Mesenchymal stem cell (in vitro differentiated cells and primary cell): Measurements from ENCODE around the gene RBKS.

Experiments used
- DNase-seq: peaks from one replicate; pipeline ENCODE4 v3.0.0-alpha.2; 2013
- H2AFZ ChIP-seq: one replicate; pipeline ENCODE4 v1.6.1; 2013; ENCODE audit warnings: low read depth, mild to moderate bottlenecking, control low read depth, inconsistent platforms, low read length, moderate library complexity
- H2AK5ac ChIP-seq: 2 replicates; pipeline ENCODE4 v1.6.1; 2013; ENCODE audit warnings: low read length, moderate library complexity, mild to moderate bottlenecking, inconsistent platforms; ENCODE audit not compliant: severe bottlenecking
- H2BK120ac ChIP-seq: one replicate; pipeline ENCODE4 v1.6.1; 2013; ENCODE audit warnings: low read depth, mild to moderate bottlenecking, inconsistent platforms, low read length, moderate library complexity
- H2BK12ac ChIP-seq, 2 experiments: one replicate each; pipeline ENCODE4 v1.6.1; 2013; ENCODE audit warnings: inconsistent platforms in 2 of 2, low read length in 2 of 2, mild to moderate bottlenecking in 2 of 2, moderate library complexity in 2 of 2, control low read depth in 1 of 2
- H2BK15ac ChIP-seq: one replicate; pipeline ENCODE4 v1.6.1; 2013; ENCODE audit warnings: mild to moderate bottlenecking, low read depth, inconsistent platforms; ENCODE audit not compliant: poor library complexity, severe bottlenecking
- H2BK5ac ChIP-seq: 2 replicates; pipeline ENCODE4 v1.6.1; 2013; ENCODE audit warnings: low read depth, mild to moderate bottlenecking, low read length, control low read depth, inconsistent platforms; ENCODE audit not compliant: poor library complexity, severe bottlenecking
- H3K14ac ChIP-seq, 2 experiments: one replicate each; pipeline ENCODE4 v1.6.1; 2013; ENCODE audit warnings: inconsistent platforms in 2 of 2, low read length in 2 of 2, control low read depth in 1 of 2, mild to moderate bottlenecking in 1 of 2, moderate library complexity in 1 of 2
- H3K18ac ChIP-seq, 2 experiments: one replicate each; pipeline ENCODE4 v1.6.1; 2013; ENCODE audit warnings: inconsistent platforms in 2 of 2, low read length in 2 of 2, control low read depth in 1 of 2, low read depth in 1 of 2, mild to moderate bottlenecking in 1 of 2
- H3K23ac ChIP-seq, 2 experiments: one replicate each; pipeline ENCODE4 v1.6.1; 2013; ENCODE audit warnings: inconsistent platforms in 2 of 2, low read length in 2 of 2, mild to moderate bottlenecking in 2 of 2, moderate library complexity in 2 of 2, control low read depth in 1 of 2
- H3K27ac ChIP-seq: 2 replicates; pipeline ENCODE4 v1.5.1; 2013; ENCODE audit warnings: mild to moderate bottlenecking, moderate library complexity, low read length, control low read depth, inconsistent platforms; ENCODE audit not compliant: poor library complexity, severe bottlenecking
- H3K27me3 ChIP-seq, 2 experiments: 2 replicates each; pipeline versions ENCODE4 v1.6.1 to v1.7.0; 2013; ENCODE audit warnings: low read length in 2 of 2, mild to moderate bottlenecking in 2 of 2, moderate library complexity in 2 of 2, control low read depth in 1 of 2, inconsistent platforms in 1 of 2; ENCODE audit not compliant: control insufficient read depth in 1 of 2, insufficient read depth in 1 of 2
- H3K36me3 ChIP-seq, 2 experiments: 2 replicates each; pipeline versions ENCODE4 v1.6.1 to v1.7.0; 2013; ENCODE audit warnings: low read length in 2 of 2, control low read depth in 1 of 2, inconsistent platforms in 1 of 2, low read depth in 1 of 2, mild to moderate bottlenecking in 1 of 2; ENCODE audit not compliant: insufficient read depth in 2 of 2, control insufficient read depth in 1 of 2
- H3K4ac ChIP-seq, 2 experiments: one replicate each; pipeline ENCODE4 v1.6.1; 2013; ENCODE audit warnings: inconsistent platforms in 2 of 2, low read length in 2 of 2, mild to moderate bottlenecking in 2 of 2, moderate library complexity in 2 of 2, control low read depth in 1 of 2, low read depth in 1 of 2
- H3K4me1 ChIP-seq: 2 replicates; pipeline ENCODE4 v1.6.1; 2013; ENCODE audit warnings: low read depth, low read length, control low read depth; ENCODE audit not compliant: control insufficient read depth, insufficient read depth
- H3K4me2 ChIP-seq: 2 replicates; pipeline ENCODE4 v1.6.1; 2013; ENCODE audit warnings: low read length, mild to moderate bottlenecking, inconsistent platforms; ENCODE audit not compliant: poor library complexity, severe bottlenecking
- H3K4me3 ChIP-seq, 2 experiments: 2 replicates each; pipeline versions ENCODE4 v1.5.1 to v1.7.0; 2013; ENCODE audit warnings: low read length in 2 of 2, mild to moderate bottlenecking in 2 of 2, control low read depth in 1 of 2, low read depth in 1 of 2; ENCODE audit not compliant: insufficient read depth in 1 of 2
- H3K79me1 ChIP-seq: replicated peaks from 2 replicates; pipeline ENCODE4 v1.6.1; 2013; ENCODE audit warnings: mild to moderate bottlenecking, control low read depth, low read length, inconsistent platforms; ENCODE audit not compliant: poor library complexity, severe bottlenecking
- H3K9ac ChIP-seq: 2 replicates; pipeline ENCODE4 v1.7.0; 2013; ENCODE audit warnings: mild to moderate bottlenecking, low read length, moderate library complexity
- H3K9me3 ChIP-seq: 2 replicates; pipeline ENCODE4 v1.7.0; 2013; ENCODE audit warnings: mild to moderate bottlenecking, low read length; ENCODE audit not compliant: control insufficient read depth
- H4K8ac ChIP-seq: one replicate; pipeline ENCODE4 v1.6.1; 2013; ENCODE audit warnings: inconsistent platforms, mild to moderate bottlenecking, low read length, moderate library complexity
- H4K91ac ChIP-seq: one replicate; pipeline ENCODE4 v1.6.1; 2013; ENCODE audit warnings: mild to moderate bottlenecking, low read length, inconsistent platforms
- WGBS: methylation state at CpG from one replicate; pipeline ENCODE4 v1.1.7; 2013; ENCODE audit warnings: mixed read lengths; 5-methylcytosine and 5-hydroxymethylcytosine counted together

RBKS gene

GRCh38 chr2:27824401-27824800 is 65.8 kb downstream of the RBKS start:
- H4K8ac ChIP-seq: no peak overlapping the region
- no peak overlapping the region for H3K23ac ChIP-seq
- H3K14ac ChIP-seq: no peak overlapping the region
- H2BK120ac ChIP-seq: no peak overlapping the region
- H3K4ac ChIP-seq: no peak overlapping the region
- H3K27ac ChIP-seq: no peak overlapping the region
- no peaks in the 10 kb centered on the region for H3K79me1 ChIP-seq
- no peak overlapping the region for H4K91ac ChIP-seq
- peaks cover 10% of the 10 kb centered on the region for H3K9me3 ChIP-seq
- no peak overlapping the region for H3K4me2 ChIP-seq
- no peak overlapping the region for H2BK5ac ChIP-seq
- H3K9ac ChIP-seq: no peak overlapping the region
- no peaks in the 10 kb centered on the region for H3K36me3 ChIP-seq
- no peak overlapping the region for H2BK15ac ChIP-seq
- no peak overlapping the region for H2BK12ac ChIP-seq
- no peak for DNase-seq
- peaks cover 2% of the 10 kb centered on the region for H3K4me1 ChIP-seq
- no peak overlapping the region for H3K18ac ChIP-seq
- WGBS: no CpG with 5 or more reads among the region's 1 CpG
- H3K4me3 ChIP-seq: no peak overlapping the region
- no peak overlapping the region for H2AFZ ChIP-seq
- no peaks in the 10 kb centered on the region for H3K27me3 ChIP-seq
- no peak overlapping the region for H2AK5ac ChIP-seq

DNA sequence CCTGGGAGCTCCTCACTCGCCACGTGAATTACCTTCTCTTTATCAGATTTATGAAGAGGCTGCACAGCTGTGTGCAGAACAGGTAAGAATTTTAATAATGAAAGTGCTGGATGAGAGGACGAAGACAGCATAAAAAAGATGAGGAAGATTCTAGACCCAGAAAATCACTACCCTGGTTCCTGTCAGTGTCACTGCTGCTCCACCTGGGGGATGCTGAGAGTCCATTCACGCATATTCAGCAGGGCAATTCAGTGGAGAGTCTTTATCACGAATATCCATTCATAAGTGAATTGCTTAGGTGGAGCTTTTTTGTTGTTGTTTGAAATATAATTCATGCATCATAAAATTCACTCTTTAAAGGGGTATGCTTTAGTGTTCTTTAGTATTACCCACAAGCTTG is 66.6 kb downstream of the RBKS start:
- Histone ChIP-seq H3K4ac (no peak overlapping the region), H3K4me1 (peaks cover 2% of the 10 kb centered on the region), H3K9ac (no peak overlapping the region), H4K8ac (no peak overlapping the region), H3K27me3 (no peaks in the 10 kb centered on the region), H3K23ac (no peak overlapping the region), H2AFZ (no peak overlapping the region), H3K36me3 (no peaks in the 10 kb centered on the region), H3K4me2 (no peak overlapping the region), H3K18ac (no peak overlapping the region), H2BK5ac (no peak overlapping the region), H3K14ac (no peak overlapping the region), H2BK15ac (no peak overlapping the region), H3K4me3 (no peak overlapping the region), H2AK5ac (no peak overlapping the region), H3K79me1 (no peaks in the 10 kb centered on the region), H2BK120ac (no peak overlapping the region), H3K9me3 (peaks cover 10% of the 10 kb centered on the region), H3K27ac (no peak overlapping the region), H4K91ac (no peak overlapping the region), H2BK12ac (no peak overlapping the region)
- 92% methylated on average over 4 of the region's 5 CpGs for WGBS
- no peak for DNase-seq

- H2BK5ac ChIP-seq: no peak overlapping the region
- no peak overlapping the region for H2BK12ac ChIP-seq
- H3K27ac ChIP-seq: no peak overlapping the region
- H3K9me3 ChIP-seq: peaks cover 10% of the 10 kb centered on the region
- H3K4me3 ChIP-seq: no peak overlapping the region
- H3K23ac ChIP-seq: no peak overlapping the region
- WGBS: 100% methylated on average over 4 of the region's 5 CpGs
- no peak overlapping the region for H3K4me2 ChIP-seq
- H3K4me1 ChIP-seq: peaks cover 2% of the 10 kb centered on the region
- H3K14ac ChIP-seq: no peak overlapping the region
- no peaks in the 10 kb centered on the region for H3K27me3 ChIP-seq
- no peak overlapping the region for H4K8ac ChIP-seq
- DNase-seq: no peak
- H2AK5ac ChIP-seq: no peak overlapping the region
- no peak overlapping the region for H3K4ac ChIP-seq
- no peaks in the 10 kb centered on the region for H3K79me1 ChIP-seq
- no peak overlapping the region for H3K18ac ChIP-seq
- no peak overlapping the region for H2BK120ac ChIP-seq
- no peak overlapping the region for H2BK15ac ChIP-seq
- H4K91ac ChIP-seq: no peak overlapping the region
- H2AFZ ChIP-seq: no peak overlapping the region
- H3K9ac ChIP-seq: no peak overlapping the region
- H3K36me3 ChIP-seq: peaks cover 0 to 2% of the 10 kb centered on the region in 2 experiments
These were observed 67.1 kb downstream of the RBKS start for GRCh38 chr2:27823135-27823534.

DNA sequence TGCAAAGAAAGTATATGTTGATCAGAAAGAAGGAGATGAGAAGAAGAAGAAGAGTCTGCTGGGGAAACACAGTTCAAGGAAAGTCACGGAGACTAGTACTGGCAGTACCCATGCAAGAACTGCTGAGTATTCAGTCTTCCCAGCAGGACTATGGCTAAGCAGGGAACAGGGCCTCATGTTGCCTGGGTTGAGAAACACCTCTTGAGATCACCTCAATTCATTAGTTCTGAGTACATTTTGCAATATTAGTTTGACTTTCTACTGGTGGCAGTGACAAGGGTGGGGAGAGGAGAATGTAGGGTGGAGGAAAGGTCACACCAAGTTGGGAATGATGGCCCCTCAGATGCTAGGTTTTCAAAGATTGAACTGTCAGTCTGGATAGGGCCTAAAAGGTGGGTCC is 68.1 kb downstream of the RBKS start:
- no peak overlapping the region for H2BK5ac ChIP-seq
- H2BK15ac ChIP-seq: no peak overlapping the region
- no peak overlapping the region for H3K4me2 ChIP-seq
- no peak overlapping the region for H3K4ac ChIP-seq
- H2BK120ac ChIP-seq: no peak overlapping the region
- no peak overlapping the region for H3K18ac ChIP-seq
- H3K9me3 ChIP-seq: peaks cover 10% of the 10 kb centered on the region
- H3K27me3 ChIP-seq: no peaks in the 10 kb centered on the region
- no peak overlapping the region for H4K8ac ChIP-seq
- no peaks in the 10 kb centered on the region for H3K79me1 ChIP-seq
- no peak overlapping the region for H2AK5ac ChIP-seq
- H3K36me3 ChIP-seq: peaks cover 0 to 2% of the 10 kb centered on the region in 2 experiments
- H2BK12ac ChIP-seq: no peak overlapping the region
- no peaks in the 10 kb centered on the region for H3K4me1 ChIP-seq
- no peak overlapping the region for H2AFZ ChIP-seq
- no peak overlapping the region for H3K9ac ChIP-seq
- H4K91ac ChIP-seq: no peak overlapping the region
- 94% methylated on average over 1 of the region's 1 CpG for WGBS
- H3K14ac ChIP-seq: no peak overlapping the region
- DNase-seq: no peak
- H3K23ac ChIP-seq: no peak overlapping the region
- H3K27ac ChIP-seq: no peak overlapping the region
- no peak overlapping the region for H3K4me3 ChIP-seq
